H9 (cell line): ENCODE measurements around the gene VAV1. TPM values are rescaled to one million over a fixed set of nuclear protein-coding genes. Genes with fewer than 3 reads are reported as not detected.

Experiments used
- DNase-seq: peaks from one replicate; pipeline ENCODE4 v3.0.0-alpha.2; 2017
- H2AFZ ChIP-seq: one replicate; pipeline ENCODE4 v1.6.1; 2013; ENCODE audit warnings: mild to moderate bottlenecking, low read length, control low read depth, moderate library complexity
- H2AK5ac ChIP-seq: 2 replicates; pipeline ENCODE4 v1.6.1; 2013; ENCODE audit warnings: low read length, control low read depth, mixed read lengths; ENCODE audit not compliant: insufficient read length
- H2BK120ac ChIP-seq: one replicate; pipeline ENCODE4 v1.6.1; 2013; ENCODE audit warnings: low read depth, mild to moderate bottlenecking, low read length, control low read depth, inconsistent platforms; ENCODE audit not compliant: poor library complexity, severe bottlenecking
- H2BK12ac ChIP-seq: 2 replicates; pipeline ENCODE4 v1.6.1; 2013; ENCODE audit warnings: low read length, control low read depth, mixed read lengths, low read depth; ENCODE audit not compliant: insufficient read length
- H2BK15ac ChIP-seq: 2 replicates; pipeline ENCODE4 v1.6.1; 2013; ENCODE audit warnings: low read depth, low read length, control low read depth
- H2BK20ac ChIP-seq: one replicate; pipeline ENCODE4 v1.6.1; 2013; ENCODE audit warnings: low read depth, mild to moderate bottlenecking, low read length, control low read depth, inconsistent platforms; ENCODE audit not compliant: poor library complexity, severe bottlenecking
- H2BK5ac ChIP-seq: 2 replicates; pipeline ENCODE4 v1.6.1; 2013; ENCODE audit warnings: low read length, control low read depth, mixed read lengths; ENCODE audit not compliant: insufficient read length
- H3K14ac ChIP-seq: 2 replicates; pipeline ENCODE4 v1.6.1; 2013; ENCODE audit warnings: low read length, control low read depth; ENCODE audit not compliant: insufficient read depth
- H3K18ac ChIP-seq: 2 replicates; pipeline ENCODE4 v1.6.1; 2013; ENCODE audit warnings: low read depth, mild to moderate bottlenecking, mixed read lengths, low read length, control low read depth; ENCODE audit not compliant: insufficient read length
- H3K23ac ChIP-seq: 2 replicates; pipeline ENCODE4 v1.6.1; 2013; ENCODE audit warnings: low read length, control low read depth, mixed read lengths, low read depth; ENCODE audit not compliant: insufficient read length
- H3K23me2 ChIP-seq: 2 replicates; pipeline ENCODE4 v1.6.1; 2013; ENCODE audit warnings: low read depth, mild to moderate bottlenecking, mixed read lengths, low read length, control low read depth; ENCODE audit not compliant: insufficient read length, poor library complexity, severe bottlenecking
- H3K27ac ChIP-seq: 2 replicates; pipeline ENCODE4 v1.5.1; 2013; ENCODE audit warnings: low read length, control low read depth, mixed read lengths, low read depth; ENCODE audit not compliant: insufficient read length
- H3K27me3 ChIP-seq: 2 replicates; pipeline ENCODE4 v1.6.1; 2013; ENCODE audit warnings: low read length, control low read depth, inconsistent platforms; ENCODE audit not compliant: insufficient read depth
- H3K4ac ChIP-seq: 2 replicates; pipeline ENCODE4 v1.6.1; 2013; ENCODE audit warnings: low read depth, mild to moderate bottlenecking, control low read depth, inconsistent platforms, low read length, moderate library complexity
- H3K4me1 ChIP-seq: 2 replicates; pipeline ENCODE4 v1.6.1; 2013; ENCODE audit warnings: low read length, control low read depth, inconsistent platforms; ENCODE audit not compliant: insufficient read depth
- H3K4me2 ChIP-seq: 2 replicates; pipeline ENCODE4 v1.6.1; 2013; ENCODE audit warnings: low read length, control low read depth, mixed read lengths; ENCODE audit not compliant: insufficient read length, insufficient read depth
- H3K56ac ChIP-seq: 2 replicates; pipeline ENCODE4 v1.6.1; 2013; ENCODE audit warnings: low read depth, mild to moderate bottlenecking, mixed read lengths, low read length, control low read depth; ENCODE audit not compliant: insufficient read length
- H3K79me1 ChIP-seq: 2 replicates; pipeline ENCODE4 v1.6.1; 2013; ENCODE audit warnings: low read depth, mild to moderate bottlenecking, moderate library complexity, low read length, control low read depth, inconsistent platforms; ENCODE audit not compliant: insufficient read depth, poor library complexity, severe bottlenecking
- H3K79me2 ChIP-seq: 2 replicates; pipeline ENCODE4 v1.6.1; 2013; ENCODE audit warnings: low read length, control low read depth, inconsistent platforms; ENCODE audit not compliant: insufficient read depth
- H3K9ac ChIP-seq: 2 replicates; pipeline ENCODE4 v1.6.1; 2013; ENCODE audit warnings: low read length, control low read depth, mixed read lengths; ENCODE audit not compliant: insufficient read length; ENCODE audit errors: extremely low read depth
- H3K9me3 ChIP-seq: one replicate; pipeline ENCODE4 v1.6.1; 2013; ENCODE audit warnings: low read depth, low read length, inconsistent platforms; ENCODE audit not compliant: control insufficient read depth
- H3T11ph ChIP-seq: one replicate; pipeline ENCODE4 v1.6.1; 2013; ENCODE audit warnings: mild to moderate bottlenecking, low read length, control low read depth, inconsistent platforms
- H4K20me1 ChIP-seq: one replicate; pipeline ENCODE4 v1.6.1; 2013; ENCODE audit not compliant: control insufficient read depth, insufficient read length, insufficient read depth
- H4K5ac ChIP-seq: 2 replicates; pipeline ENCODE4 v1.6.1; 2013; ENCODE audit warnings: low read depth, mild to moderate bottlenecking, mixed read lengths, low read length, control low read depth; ENCODE audit not compliant: insufficient read length
- H4K8ac ChIP-seq: replicated peaks from 2 replicates; pipeline ENCODE4 v1.6.1; 2013; ENCODE audit warnings: low read length, control low read depth, mixed read lengths, low read depth; ENCODE audit not compliant: insufficient read length
- H4K91ac ChIP-seq: 2 replicates; pipeline ENCODE4 v1.6.1; 2013; ENCODE audit warnings: low read depth, mild to moderate bottlenecking, moderate library complexity, mixed read lengths, low read length, control low read depth; ENCODE audit not compliant: insufficient read length
- H3K27ac Mint-ChIP-seq, 3 experiments: 2 replicates in 2 of 3; 3 replicates in 1 of 3; pipeline ENCODE4 v1.8.0; 2020 to 2021; ENCODE audit warnings: mixed read lengths in 3 of 3, mild to moderate bottlenecking in 1 of 3, moderate library complexity in 1 of 3
- H3K27me3 Mint-ChIP-seq: 2 replicates; pipeline ENCODE4 v1.8.0; 2021; ENCODE audit warnings: low read depth, mild to moderate bottlenecking, moderate library complexity, mixed read lengths
- H3K36me3 Mint-ChIP-seq, 3 experiments: 2 replicates in 2 of 3; 3 replicates in 1 of 3; pipeline ENCODE4 v1.8.0; 2020 to 2021; ENCODE audit warnings: low read depth in 3 of 3, mixed read lengths in 3 of 3; ENCODE audit not compliant: insufficient read depth in 1 of 3
- H3K4me1 Mint-ChIP-seq, 2 experiments: 2 replicates each; pipeline ENCODE4 v1.8.0; 2020; ENCODE audit warnings: mixed read lengths in 2 of 2
- H3K4me3 Mint-ChIP-seq, 2 experiments: 2 replicates in 1 of 2; 3 replicates in 1 of 2; pipeline ENCODE4 v1.8.0; 2020 to 2021; ENCODE audit warnings: mild to moderate bottlenecking in 2 of 2, mixed read lengths in 2 of 2, moderate library complexity in 1 of 2
- H3K9me3 Mint-ChIP-seq, 2 experiments: 2 replicates in 1 of 2; 3 replicates in 1 of 2; pipeline ENCODE4 v1.8.0; 2020; ENCODE audit warnings: mild to moderate bottlenecking in 2 of 2, mixed read lengths in 2 of 2, moderate library complexity in 1 of 2
- CTCF ChIP-seq: fragments of 200-600 bp; sonication (generic); conservative IDR thresholded peaks from 3 replicates; pipeline ENCODE4 v1.8.0; 2021; ENCODE audit warnings: antibody characterized with exemption, mild to moderate bottlenecking
- WGBS: extraction: QIAGEN DNeasy Blood & Tissue Kit; methylation state at CpG from one replicate; pipeline ENCODE4 v1.1.7; 2013; ENCODE audit warnings: missing lambda C conversion rate, low lambda C conversion rate, mixed read lengths; ENCODE audit not compliant: insufficient read length; ENCODE audit errors: extremely low coverage; 5-methylcytosine and 5-hydroxymethylcytosine counted together
- total RNA-seq: library from RNA; stranded (reverse); gene quantifications from 2 replicates; pipeline ENCODE4 v1.2.1, GENCODE V29; 2021

VAV1 gene
- total RNA-seq, 1 experiment from 2014 or later = 0.90 TPM

DNA sequence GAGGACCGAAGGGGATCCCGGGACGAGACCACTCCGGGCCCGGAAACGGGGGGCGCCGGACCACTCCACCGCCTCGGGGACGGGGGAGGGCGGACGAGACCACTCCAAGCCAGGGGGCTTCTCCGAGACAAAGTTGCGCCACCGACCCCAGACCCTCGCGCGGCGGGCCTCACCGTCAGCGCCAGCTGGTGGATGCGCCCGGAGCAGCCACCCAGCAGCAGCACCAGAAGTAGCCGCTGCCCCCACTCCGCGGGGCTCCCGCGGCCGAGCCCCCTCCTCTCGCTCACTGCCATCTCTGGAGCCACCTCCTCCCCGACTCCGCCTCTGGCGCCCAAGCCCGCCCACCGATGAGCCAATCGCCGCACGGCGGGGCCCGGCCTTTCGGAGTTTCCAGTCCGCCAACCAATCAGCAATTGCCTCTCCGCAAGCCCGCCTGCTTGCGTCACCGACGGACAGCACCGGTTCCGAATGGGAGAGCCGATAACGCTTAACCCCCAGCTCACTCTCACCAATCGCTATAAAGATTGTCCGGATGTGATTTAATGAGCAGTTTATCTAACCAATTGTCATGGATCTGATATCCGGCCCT is 35.1 kb upstream of the VAV1 start, which contains the start of gene GPR108:
Gene GPR108, minus strand, starts transcription at position 297 of the 589 bp plus-strand sequence. Its CDS starts 4 bp downstream, at position 293.
- no peaks in the 10 kb centered on the region for H3K79me1 ChIP-seq
- H3K9ac ChIP-seq = peak within 1 kb of the TSS; percentile 72
- Mint-ChIP-seq H3K4me3 (peak within 1 kb of the TSS; percentile 88 to 97), H3K27ac (peak within 1 kb of the TSS; percentile 95 to 98 (median 97)), H3K36me3 (peaks cover 9 to 16% (median 12%) of the 10 kb centered on the region in 3 experiments), H3K27me3 (no peaks in the 10 kb centered on the region), H3K4me1 (peaks cover 37 to 50% of the 10 kb centered on the region in 2 experiments), H3K9me3 (no peaks in the 10 kb centered on the region)
- no peak within 1 kb of the TSS for H3K56ac ChIP-seq
- no peak within 1 kb of the TSS for H3K4ac ChIP-seq
- no peak within 1 kb of the TSS for H3T11ph ChIP-seq
- no peak for TF ChIP-seq CTCF
- peak within 1 kb of the TSS; percentile 98 for H3K18ac ChIP-seq
- H4K5ac ChIP-seq = no peak within 1 kb of the TSS
- peaks cover 7% of the 10 kb centered on the region; the same call in 1 of the 2 replicates for H3K4me1 ChIP-seq
- no peak within 1 kb of the TSS for H2BK120ac ChIP-seq
- peaks cover 2% of the 10 kb centered on the region for H4K20me1 ChIP-seq
- no peak within 1 kb of the TSS for H2BK12ac ChIP-seq
- no CpG with 5 or more reads among the region's 55 CpGs for WGBS
- H3K23me2 ChIP-seq = peaks cover 25% of the 10 kb centered on the region
- H3K79me2 ChIP-seq = no peaks in the 10 kb centered on the region; the same call in 1 of the 2 replicates
- no peak within 1 kb of the TSS for H2AK5ac ChIP-seq
- no peak within 1 kb of the TSS for H2BK20ac ChIP-seq
- peak; percentile 100 for DNase-seq
- peak within 1 kb of the TSS; percentile 97 for H3K4me2 ChIP-seq
- H3K27ac ChIP-seq = peak within 1 kb of the TSS; percentile 42
- H2BK15ac ChIP-seq = peak within 1 kb of the TSS; percentile 2; the same call in 1 of the 2 replicates
- no peak within 1 kb of the TSS for H4K91ac ChIP-seq
- peak within 1 kb of the TSS; percentile 98 for H3K14ac ChIP-seq
- no peaks in the 10 kb centered on the region for H3K27me3 ChIP-seq
- H2BK5ac ChIP-seq = no peak within 1 kb of the TSS
- no peaks in the 10 kb centered on the region for H3K9me3 ChIP-seq
- no peak within 1 kb of the TSS for H3K23ac ChIP-seq
- no peak within 1 kb of the TSS for H4K8ac ChIP-seq
- no peak within 1 kb of the TSS for H2AFZ ChIP-seq
